ENCODE measurements around the gene CNTLN.
A peak's percentile ranks its signal among the peaks of the same experiment; 100 is the strongest.
"Not testable (repeated sequence)": the region's sequence is repeated elsewhere in the genome, so short reads cannot be mapped to it uniquely, and the experiment has no call there.

The CNTLN gene

GRCh38 chr9:17134396-17135294, at the start of gene CNTLN:
Gene CNTLN (plus strand): TSS chr9:17135040. CDS start chr9:17135066, 26 bp downstream.
- peak; percentile 51 for FAIRE-seq

- FAIRE-seq, result no peak
Measured at GRCh38 chr9:17088566-17088965, 46.3 kb upstream of the CNTLN start.

- FAIRE-seq, result no peak
Measured at GRCh38 chr9:17090041-17090440, 44.8 kb upstream of the CNTLN start.

GRCh38 chr9:17116400-17116837, 18.4 kb upstream of the CNTLN start:
- FAIRE-seq, result peak; percentile 96

GRCh38 chr9:17117372-17117771, 17.5 kb upstream of the CNTLN start:
- FAIRE-seq, result no peak

- FAIRE-seq, result no peak
Measured at GRCh38 chr9:17120203-17120602, 14.6 kb upstream of the CNTLN start.

GRCh38 chr9:17121264-17121663, 13.6 kb upstream of the CNTLN start:
- FAIRE-seq, result no peak

GRCh38 chr9:17130291-17130690, 4.5 kb upstream of the CNTLN start:
- FAIRE-seq, result no peak

- no peak for FAIRE-seq
Measured at GRCh38 chr9:17130725-17131124, 4.1 kb upstream of the CNTLN start.

- FAIRE-seq, result no peak
Measured at GRCh38 chr9:17131494-17131893, 3.3 kb upstream of the CNTLN start.

GRCh38 chr9:17135295-17136160, 688 bp downstream of the CNTLN start:
- FAIRE-seq, result no peak

GRCh38 chr9:17137566-17137965, 2.7 kb downstream of the CNTLN start:
- FAIRE-seq, result no peak

- FAIRE-seq, result no peak
Measured at GRCh38 chr9:17138503-17138902, 3.7 kb downstream of the CNTLN start.

GRCh38 chr9:17140418-17140817, 5.6 kb downstream of the CNTLN start:
- no peak for FAIRE-seq

- no peak for FAIRE-seq
Measured at GRCh38 chr9:17148324-17148723, 13.5 kb downstream of the CNTLN start.

GRCh38 chr9:17159469-17159868, 24.6 kb downstream of the CNTLN start:
- FAIRE-seq, result no peak

- no peak for FAIRE-seq
Measured at GRCh38 chr9:17160327-17160726, 25.5 kb downstream of the CNTLN start.

- peak; percentile 19 for FAIRE-seq
Measured at GRCh38 chr9:17165764-17166163, 30.9 kb downstream of the CNTLN start.

- no peak for FAIRE-seq
Measured at GRCh38 chr9:17166346-17166745, 31.5 kb downstream of the CNTLN start.

- FAIRE-seq, result no peak
Measured at GRCh38 chr9:17171309-17172094, 36.7 kb downstream of the CNTLN start.

- FAIRE-seq, result not testable (repeated sequence)
Measured at GRCh38 chr9:17177496-17177895, 42.7 kb downstream of the CNTLN start.

GRCh38 chr9:17185481-17186029, 50.7 kb downstream of the CNTLN start:
- no peak for FAIRE-seq

GRCh38 chr9:17191082-17191481, 56.2 kb downstream of the CNTLN start:
- FAIRE-seq, result no peak
